ENCODE data around the gene BCO2. TPM values are rescaled to one million over a fixed set of nuclear protein-coding genes. Genes with fewer than 3 reads are reported as not detected.

BCO2 gene
- total RNA-seq, 2 donors from 2014 or later: 3.2 to 9.1 TPM

DNA sequence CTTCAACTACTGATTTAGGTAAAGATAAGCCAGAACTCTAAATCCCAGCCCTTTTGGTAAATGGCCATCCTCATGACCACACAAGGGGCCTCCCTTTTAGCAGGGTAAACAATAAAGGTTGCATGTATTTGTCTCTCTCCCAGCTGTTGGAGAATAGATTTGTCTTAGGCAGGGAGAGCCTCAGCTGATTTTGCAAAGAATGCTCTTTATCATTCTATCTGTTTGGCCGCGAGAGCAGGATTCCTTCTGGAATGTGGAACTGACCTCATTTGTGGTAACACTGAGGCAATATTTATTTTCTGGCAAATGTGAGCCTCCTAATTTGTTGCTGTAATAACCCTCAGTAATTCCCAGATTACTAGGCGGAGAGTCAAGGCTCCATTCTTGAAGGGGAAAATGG lies 66.2 kb downstream of the BCO2 start:
- TF ChIP-seq POLR2AphosphoS5 (IDR thresholded peaks at IDR 0.05) (peak; percentile 27), POLR2A (IDR thresholded peaks at IDR 0.05) (no peak)
- TF ChIP-seq, protein P1, sequence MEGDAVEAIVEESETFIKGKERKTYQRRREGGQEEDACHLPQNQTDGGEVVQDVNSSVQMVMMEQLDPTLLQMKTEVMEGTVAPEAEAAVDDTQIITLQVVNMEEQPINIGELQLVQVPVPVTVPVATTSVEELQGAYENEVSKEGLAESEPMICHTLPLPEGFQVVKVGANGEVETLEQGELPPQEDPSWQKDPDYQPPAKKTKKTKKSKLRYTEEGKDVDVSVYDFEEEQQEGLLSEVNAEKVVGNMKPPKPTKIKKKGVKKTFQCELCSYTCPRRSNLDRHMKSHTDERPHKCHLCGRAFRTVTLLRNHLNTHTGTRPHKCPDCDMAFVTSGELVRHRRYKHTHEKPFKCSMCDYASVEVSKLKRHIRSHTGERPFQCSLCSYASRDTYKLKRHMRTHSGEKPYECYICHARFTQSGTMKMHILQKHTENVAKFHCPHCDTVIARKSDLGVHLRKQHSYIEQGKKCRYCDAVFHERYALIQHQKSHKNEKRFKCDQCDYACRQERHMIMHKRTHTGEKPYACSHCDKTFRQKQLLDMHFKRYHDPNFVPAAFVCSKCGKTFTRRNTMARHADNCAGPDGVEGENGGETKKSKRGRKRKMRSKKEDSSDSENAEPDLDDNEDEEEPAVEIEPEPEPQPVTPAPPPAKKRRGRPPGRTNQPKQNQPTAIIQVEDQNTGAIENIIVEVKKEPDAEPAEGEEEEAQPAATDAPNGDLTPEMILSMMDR (IDR thresholded peaks at IDR 0.05): no peak
- DNase-seq (ENCODE audit: low spot score): no peak
- no peak overlapping the region for H3K27ac ChIP-seq
- no peak overlapping the region for H3K4me3 ChIP-seq
- WGBS: 45% methylated on average over 3 of the region's 3 CpGs
- no peaks in the 10 kb centered on the region for H3K9me3 ChIP-seq
- H3K27me3 ChIP-seq (replicated peaks; ENCODE audit: insufficient read depth): no peaks in the 10 kb centered on the region
- intact Hi-C loops (cut with DNase I): no loop called here
- peaks cover 3% of the 10 kb centered on the region for H3K4me1 ChIP-seq (replicated peaks)
- peaks cover 0 to 7% of the 10 kb centered on the region in 2 donors for H3K36me3 ChIP-seq

DNA sequence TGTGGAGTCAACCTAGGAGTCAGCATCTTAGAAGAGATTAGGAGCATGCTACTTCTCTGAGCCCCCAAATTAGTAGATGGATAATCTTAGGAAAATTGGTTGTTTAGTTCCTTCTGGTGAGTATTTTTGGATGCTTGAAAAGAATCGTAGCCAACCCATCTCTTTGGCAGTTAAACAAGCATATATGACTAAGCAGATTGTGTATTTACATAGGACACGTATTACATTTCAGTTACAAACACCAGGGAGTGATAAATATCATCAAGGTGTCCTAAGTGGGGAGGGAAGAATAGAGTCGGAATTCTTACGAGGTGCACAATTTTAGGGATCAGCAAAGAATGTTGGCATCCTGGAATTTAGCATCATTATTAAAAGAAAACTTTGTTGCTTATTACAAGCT lies 71.9 kb downstream of the BCO2 start:
- Histone ChIP-seq H3K4me1 (replicated peaks) (no peaks in the 10 kb centered on the region), H3K27me3 (replicated peaks; ENCODE audit: insufficient read depth) (no peaks in the 10 kb centered on the region), H3K27ac (no peak overlapping the region), H3K9me3 (no peaks in the 10 kb centered on the region), H3K4me3 (no peak overlapping the region), H3K36me3 (no peaks in the 10 kb centered on the region)
- no peak for DNase-seq (ENCODE audit: low spot score)
- intact Hi-C loops (cut with DNase I): no loop called here
- WGBS: 25% methylated on average over 4 of the region's 4 CpGs
- TF ChIP-seq POLR2AphosphoS5 (IDR thresholded peaks at IDR 0.05): no peak
- TF ChIP-seq, protein P1 (IDR thresholded peaks at IDR 0.05): no peak
- no peak for TF ChIP-seq POLR2A (IDR thresholded peaks at IDR 0.05)

DNA sequence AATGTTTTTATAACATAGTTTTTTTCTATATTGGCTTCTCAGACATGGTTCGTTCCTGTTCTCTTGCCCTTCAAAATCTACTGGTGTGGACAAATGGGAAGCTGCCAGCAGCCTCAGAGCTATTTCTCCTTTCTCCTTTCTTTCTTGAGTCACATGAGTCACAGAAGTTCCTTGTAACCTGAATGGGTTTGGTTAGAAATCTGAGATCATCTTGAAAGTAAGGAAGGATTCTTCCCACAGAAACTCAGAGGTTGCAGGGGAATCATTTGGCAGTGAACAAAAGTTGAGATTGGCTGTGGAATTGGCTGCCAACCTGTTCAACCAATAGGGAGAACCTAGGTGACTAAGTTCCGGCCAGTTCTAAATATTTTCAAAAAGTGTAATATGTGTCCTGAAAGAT lies 72.9 kb downstream of the BCO2 start:
- no peak for TF ChIP-seq POLR2A (IDR thresholded peaks at IDR 0.05)
- no peak for TF ChIP-seq POLR2AphosphoS5 (IDR thresholded peaks at IDR 0.05)
- TF ChIP-seq, protein P1 (IDR thresholded peaks at IDR 0.05): no peak
- Histone ChIP-seq H3K27ac (no peak overlapping the region), H3K4me3 (no peak overlapping the region), H3K9me3 (no peaks in the 10 kb centered on the region), H3K36me3 (no peaks in the 10 kb centered on the region), H3K4me1 (replicated peaks) (no peaks in the 10 kb centered on the region), H3K27me3 (replicated peaks; ENCODE audit: insufficient read depth) (no peaks in the 10 kb centered on the region)
- DNase-seq (ENCODE audit: low spot score): no peak
- intact Hi-C loops (cut with DNase I): no loop called here
- WGBS: 94% methylated on average over 2 of the region's 2 CpGs

DNA sequence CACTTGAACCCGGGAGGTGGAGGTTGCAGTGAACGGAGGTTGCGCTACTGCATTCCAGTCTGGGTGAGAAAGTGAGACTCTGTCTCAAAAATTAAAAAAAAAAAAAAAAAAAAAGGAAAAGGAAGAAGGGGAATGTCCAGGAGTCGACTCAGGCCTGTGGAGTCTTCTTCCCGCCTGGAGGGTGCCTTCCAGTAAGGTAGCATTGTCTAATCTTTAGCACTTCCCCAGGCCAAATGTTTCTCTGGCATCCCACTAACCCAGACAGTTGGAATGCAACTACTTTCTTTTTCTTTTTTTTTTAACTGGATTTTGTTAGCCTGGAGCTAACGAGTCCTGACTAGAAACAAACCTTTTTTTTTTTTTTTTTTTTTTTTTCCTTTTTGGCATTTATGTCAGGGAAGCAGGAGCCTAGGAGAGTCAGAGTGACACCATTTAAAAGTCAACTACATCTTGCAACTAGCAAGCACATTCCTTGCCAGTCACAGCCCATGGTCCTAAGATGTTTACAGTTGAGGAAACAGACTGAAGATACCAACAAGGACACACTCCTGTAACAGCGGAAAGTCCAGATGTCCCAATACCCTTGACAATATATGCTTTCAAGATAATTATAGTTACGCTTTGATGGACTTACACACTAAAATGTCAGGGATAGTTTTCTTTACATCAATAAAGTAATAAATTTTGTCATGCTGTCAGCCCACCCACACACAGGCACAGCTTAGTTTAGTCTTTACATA lies 74.7 kb downstream of the BCO2 start:
- no peak overlapping the region for H3K4me3 ChIP-seq

DNA sequence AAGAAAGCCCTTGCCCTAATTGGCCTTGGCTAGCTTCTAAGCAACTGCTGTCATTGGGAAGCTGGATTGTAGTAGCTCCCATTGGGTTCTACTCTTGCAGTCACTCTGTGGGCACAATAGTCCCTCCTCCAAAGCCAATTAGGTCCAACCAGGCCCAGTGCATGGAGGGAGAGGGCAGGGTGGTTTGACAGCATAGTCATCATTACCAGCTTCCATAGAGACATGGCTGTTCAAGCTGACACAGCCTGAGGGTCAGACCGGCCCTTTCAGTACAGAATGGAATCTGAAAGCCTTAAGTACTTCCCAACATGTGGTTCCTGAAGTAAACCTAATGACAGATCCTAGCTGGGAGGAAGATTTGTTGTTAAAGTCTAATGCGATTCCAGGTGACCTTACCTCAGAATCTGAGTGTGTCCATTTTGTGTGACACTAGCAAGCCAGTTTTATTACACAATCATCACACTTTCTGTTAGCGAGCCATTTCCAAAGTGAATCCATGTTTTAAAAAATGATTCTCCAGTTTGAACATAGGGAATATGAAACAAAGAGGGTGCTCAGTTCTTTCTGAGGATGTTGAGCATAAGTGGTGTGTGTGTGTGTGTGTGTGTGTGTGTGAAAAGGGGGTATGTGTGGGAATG lies 78.4 kb downstream of the BCO2 start:
- H3K36me3 ChIP-seq: no peaks in the 10 kb centered on the region
- H3K4me1 ChIP-seq (replicated peaks): no peaks in the 10 kb centered on the region
- intact Hi-C loops (cut with DNase I): no loop called here
- no peaks in the 10 kb centered on the region for H3K27me3 ChIP-seq (replicated peaks; ENCODE audit: insufficient read depth)
- no peak overlapping the region for H3K4me3 ChIP-seq
- no peak for DNase-seq (ENCODE audit: low spot score)
- TF ChIP-seq POLR2AphosphoS5 (IDR thresholded peaks at IDR 0.05): no peak
- no peak for TF ChIP-seq POLR2A (IDR thresholded peaks at IDR 0.05)
- TF ChIP-seq, protein P1 (IDR thresholded peaks at IDR 0.05): no peak
- no peak overlapping the region for H3K27ac ChIP-seq
- no peaks in the 10 kb centered on the region for H3K9me3 ChIP-seq
- WGBS: 98% methylated on average over 3 of the region's 3 CpGs

More for the DNA sequence above, 74.7 kb downstream of the BCO2 start:
- H3K27me3 ChIP-seq (replicated peaks; ENCODE audit: insufficient read depth): no peaks in the 10 kb centered on the region
- no peaks in the 10 kb centered on the region for H3K36me3 ChIP-seq
- no peaks in the 10 kb centered on the region for H3K4me1 ChIP-seq (replicated peaks)
- H3K9me3 ChIP-seq: no peaks in the 10 kb centered on the region
- DNase-seq (ENCODE audit: low spot score): no peak
- TF ChIP-seq POLR2AphosphoS5 (IDR thresholded peaks at IDR 0.05): no peak
- intact Hi-C loops (cut with DNase I): no loop called here
- no peak overlapping the region for H3K27ac ChIP-seq
- WGBS: 48% methylated on average over 8 of the region's 8 CpGs

Data from prostate gland (tissue), 2 donors.